GM18519 (cell line): ENCODE results near the gene GCG.
A peak's percentile ranks its signal among the peaks of the same experiment; 100 is the strongest.

Experiments used
- ATAC-seq: cut with Tn5 transposase; IDR thresholded peaks from one replicate; pipeline ENCODE4 v1.9.1; 2021; ENCODE audit warnings: mild to moderate bottlenecking, moderate library complexity; ENCODE audit not compliant: unreplicated experiment, low FRiP score

The GCG gene

GRCh38 chr2:162153608-162154224, 1.7 kb upstream of the GCG start:
- ATAC-seq: peak; percentile 99

GRCh38 chr2:162149940-162150339, 2.1 kb downstream of the GCG start:
- no peak for ATAC-seq

- no peak for ATAC-seq
These were observed 2.6 kb downstream of the GCG start for GRCh38 chr2:162149466-162149865.

GRCh38 chr2:162148956-162149355, 3.1 kb downstream of the GCG start:
- ATAC-seq: no peak

DNA sequence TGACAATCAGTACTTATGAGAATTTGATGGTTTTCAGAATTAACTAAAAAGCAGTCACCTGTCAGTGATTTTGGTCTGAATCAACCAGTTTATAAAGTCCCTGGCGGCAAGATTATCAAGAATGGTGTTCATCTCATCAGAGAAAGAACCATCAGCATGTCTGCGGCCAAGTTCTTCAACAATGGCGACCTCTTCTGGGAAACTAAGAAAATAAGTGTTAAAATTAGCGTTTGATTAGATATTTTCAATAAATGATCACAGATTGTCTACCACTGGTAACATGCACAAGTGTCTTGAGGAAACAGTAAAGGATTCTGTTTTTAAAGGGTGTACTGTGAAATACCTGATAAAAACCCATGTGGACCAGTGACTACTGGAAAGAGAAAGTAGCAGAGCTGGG, 8.1 kb downstream of the GCG start:
- no peak for ATAC-seq

DNA sequence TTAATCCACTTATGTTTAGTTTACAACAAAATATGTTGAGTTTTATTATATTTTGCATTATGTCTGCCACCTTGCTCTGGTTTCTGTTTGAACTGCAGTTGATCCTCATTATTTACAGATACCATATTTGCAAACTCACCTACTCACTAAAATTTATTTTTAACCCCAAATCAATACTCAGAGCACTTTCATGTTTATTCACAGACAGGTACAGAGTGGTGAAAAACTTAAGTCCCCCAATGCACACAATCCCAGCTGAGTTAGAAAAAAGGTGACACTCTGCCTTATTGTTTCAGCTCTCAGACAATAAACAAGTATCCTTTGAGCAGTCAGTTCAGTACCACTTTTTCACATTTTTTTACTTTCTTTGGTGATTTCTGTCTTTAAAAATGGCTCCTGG, 13.7 kb downstream of the GCG start:
- no peak for ATAC-seq

DNA sequence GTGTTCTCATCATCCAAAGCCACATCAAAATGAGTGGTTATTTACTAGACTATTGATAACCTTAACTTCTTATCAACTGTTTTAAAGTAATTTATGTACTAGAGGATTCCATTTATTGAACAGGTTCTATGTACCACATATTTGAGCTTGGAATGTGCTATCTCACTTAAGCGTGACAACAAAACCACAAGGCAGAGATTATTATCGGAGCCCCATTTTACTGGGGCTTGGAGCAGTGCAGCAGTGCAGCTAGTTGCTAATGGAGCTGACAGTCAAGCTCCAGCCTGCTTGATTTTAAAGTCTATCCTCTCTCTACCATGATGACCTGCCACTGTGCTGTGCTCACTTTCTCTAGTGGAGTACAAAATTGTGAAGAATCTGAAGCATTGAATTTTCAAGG, 24.6 kb downstream of the GCG start:
- ATAC-seq: no peak

DNA sequence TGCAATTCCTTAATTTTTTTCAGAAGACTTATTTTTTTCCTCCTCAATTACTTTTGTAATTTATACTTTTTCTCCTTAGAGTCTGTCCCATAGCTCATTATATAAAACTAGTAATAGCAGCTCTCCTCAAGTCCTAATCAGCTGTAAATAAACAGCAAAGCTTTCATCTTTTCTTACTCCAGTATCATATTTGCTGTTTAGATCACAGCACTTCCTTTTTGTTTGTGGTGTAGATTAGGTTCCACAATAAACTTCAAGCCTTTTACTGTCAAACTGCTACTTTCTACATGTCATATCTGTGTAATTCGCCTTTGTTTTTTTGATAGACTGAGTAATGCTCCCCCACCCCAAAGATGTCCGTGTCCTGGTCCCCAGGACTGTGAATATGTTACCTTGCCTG, 25.5 kb downstream of the GCG start:
- ATAC-seq: peak; percentile 26

DNA sequence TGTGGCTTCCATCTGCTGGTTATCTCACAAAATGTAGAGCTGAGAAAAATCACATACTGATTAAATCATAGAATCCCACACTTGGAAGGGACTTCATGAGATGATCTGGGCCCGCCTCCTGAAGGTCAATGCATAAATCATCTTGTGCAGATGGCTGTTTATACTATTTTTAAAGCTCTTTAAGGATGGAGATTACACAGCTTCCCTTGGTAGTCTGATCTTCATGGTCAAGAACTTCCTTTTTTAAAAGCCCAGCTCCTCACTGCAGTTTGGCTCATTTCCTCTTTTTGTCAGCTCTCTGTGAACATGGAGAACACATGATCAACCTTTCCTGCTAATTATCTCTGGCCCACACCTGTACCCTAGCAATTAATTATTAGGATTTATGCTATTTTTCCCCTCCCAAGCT, 25.9 kb downstream of the GCG start:
- ATAC-seq: peak; percentile 95

- no peak for ATAC-seq
These were observed 26.9 kb downstream of the GCG start for GRCh38 chr2:162125138-162125537.

- ATAC-seq: peak; percentile 40
These were observed 28.0 kb downstream of the GCG start for GRCh38 chr2:162123806-162124758.

DNA sequence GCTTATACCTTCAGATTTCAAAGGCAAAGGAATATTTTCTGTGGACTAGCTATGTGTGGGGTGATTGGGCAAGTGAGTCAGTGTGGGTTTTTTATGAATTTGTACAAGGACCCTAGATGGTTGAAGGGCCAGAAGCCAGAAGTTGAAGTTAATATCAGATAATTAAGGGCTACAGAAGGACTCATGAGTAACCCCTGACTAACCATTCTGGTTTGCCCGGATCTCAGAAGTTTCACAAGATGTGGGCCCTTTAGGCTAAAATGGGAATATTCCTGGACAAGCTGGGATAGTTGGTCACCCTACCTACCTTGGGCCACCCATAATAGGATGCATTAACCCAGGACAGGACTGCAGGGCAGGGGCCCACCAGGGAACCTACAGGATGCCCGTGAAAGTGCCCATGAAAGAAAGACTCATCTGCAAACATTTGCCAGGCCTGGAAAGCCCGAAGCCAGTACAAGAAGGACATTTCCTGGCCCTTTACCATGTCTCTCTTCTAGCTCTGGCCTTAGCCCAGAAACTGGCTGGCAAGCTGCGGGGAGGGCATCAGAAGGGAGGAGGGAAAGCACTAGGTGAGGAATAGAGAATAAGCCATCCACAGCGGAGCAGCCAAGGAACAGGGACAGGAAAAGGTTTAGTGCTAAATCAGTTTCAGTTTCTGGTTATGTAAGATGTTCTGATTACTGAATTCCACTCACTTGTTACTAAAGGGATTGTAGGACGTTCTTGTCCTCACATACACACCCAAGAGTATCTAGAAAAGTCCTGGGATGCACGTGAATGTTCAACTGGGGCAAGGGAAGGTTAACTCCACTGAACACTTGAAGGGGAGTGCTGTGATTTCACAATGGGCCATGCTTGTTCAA, 33.6 kb downstream of the GCG start:
- no peak for ATAC-seq

GRCh38 chr2:162116352-162116751, 35.7 kb downstream of the GCG start:
- no peak for ATAC-seq

GRCh38 chr2:162115076-162115475, 37.0 kb downstream of the GCG start:
- no peak for ATAC-seq

- no peak for ATAC-seq
These were observed 37.8 kb downstream of the GCG start for GRCh38 chr2:162114271-162114670.

- ATAC-seq: no peak
These were observed 38.3 kb downstream of the GCG start for GRCh38 chr2:162113776-162114168.

GRCh38 chr2:162113088-162113775, 38.8 kb downstream of the GCG start:
- ATAC-seq: no peak

DNA sequence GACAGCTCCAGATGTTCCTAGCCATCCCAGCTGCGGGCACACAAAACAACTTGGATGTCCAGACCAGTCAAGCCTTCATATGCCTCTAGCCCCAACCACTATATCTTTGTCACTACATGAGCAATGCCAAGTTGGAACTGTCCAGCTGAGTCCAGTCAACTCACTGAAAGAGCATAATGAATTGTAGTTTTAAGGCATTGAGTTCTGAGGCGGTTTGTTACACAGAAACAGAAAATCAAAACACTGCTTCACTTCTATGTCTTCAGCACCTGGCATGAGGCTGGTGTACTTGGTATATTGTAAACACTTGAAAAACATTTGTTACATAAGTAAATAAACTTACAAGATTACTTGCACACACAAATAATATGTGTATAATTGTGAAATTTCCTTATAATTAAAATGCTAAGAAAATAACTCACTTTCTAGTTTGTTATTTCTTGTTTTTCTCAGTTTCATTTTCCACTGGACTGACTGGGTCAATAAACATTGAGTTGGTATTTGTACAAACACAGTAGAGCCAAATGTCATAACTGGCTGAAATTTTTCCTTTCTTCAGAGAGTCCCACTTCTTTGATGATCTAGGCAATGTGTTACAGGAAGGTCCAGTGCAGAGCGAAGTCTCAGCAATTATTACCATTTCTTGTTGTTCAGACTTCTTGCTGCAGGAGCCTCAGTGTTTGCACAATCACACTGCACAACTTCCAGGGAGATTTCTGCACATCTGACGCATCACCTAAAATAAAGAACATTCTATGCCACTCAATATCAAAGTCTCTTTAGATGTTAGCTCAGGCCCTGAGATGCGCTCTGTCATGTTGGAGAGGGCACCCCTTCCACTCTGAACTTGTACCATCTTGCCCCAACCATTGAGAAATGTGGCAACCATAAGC, 39.8 kb downstream of the GCG start:
- no peak for ATAC-seq

- no peak for ATAC-seq
These were observed 44.6 kb downstream of the GCG start for GRCh38 chr2:162107361-162107901.
